NAMALWA (cell line): ENCODE results near the gene PTOV1.
A peak's percentile ranks its signal among the peaks of the same experiment; 100 is the strongest.

Source experiments
- DNase-seq: peaks from one replicate; pipeline ENCODE4 v3.0.0-alpha.2; 2015; ENCODE audit warnings: low spot score

PTOV1 gene

GRCh38 chr19:49859682-49860335 is 8.8 kb downstream of the PTOV1 start:
- peak; percentile 11 for DNase-seq

- DNase-seq = peak; percentile 13
These were observed 9.6 kb downstream of the PTOV1 start for GRCh38 chr19:49860336-49861102.

GRCh38 chr19:49861107-49861506 is 10.1 kb downstream of the PTOV1 start:
- DNase-seq = peak; percentile 9

- peak; percentile 17 for DNase-seq
These were observed 10.8 kb downstream of the PTOV1 start for GRCh38 chr19:49861541-49862378.

- peak; percentile 44 for DNase-seq
These were observed 11.7 kb downstream of the PTOV1 start for GRCh38 chr19:49862391-49863253.

GRCh38 chr19:49863254-49863934 is 12.4 kb downstream of the PTOV1 start:
- DNase-seq = peak; percentile 14

- no peak for DNase-seq
These were observed 13.0 kb downstream of the PTOV1 start for GRCh38 chr19:49863935-49864320.

- no peak for DNase-seq
These were observed 13.9 kb downstream of the PTOV1 start for GRCh38 chr19:49864890-49865289.

GRCh38 chr19:49866933-49867782 is 16.2 kb downstream of the PTOV1 start, which contains the start of gene PNKP:
PNKP (minus strand) TSS chr19:49867576; CDS start chr19:49867204, 372 bp downstream.
- DNase-seq = peak; percentile 92

- no peak for DNase-seq
These were observed 18.1 kb downstream of the PTOV1 start for GRCh38 chr19:49869009-49869483.

GRCh38 chr19:49869484-49870308 is 18.7 kb downstream of the PTOV1 start:
- peak; percentile 99 for DNase-seq

- no peak for DNase-seq
These were observed 19.4 kb downstream of the PTOV1 start for GRCh38 chr19:49870309-49870901.

- no peak for DNase-seq
These were observed 20.5 kb downstream of the PTOV1 start for GRCh38 chr19:49871349-49871985.

GRCh38 chr19:49872245-49873128 is 21.5 kb downstream of the PTOV1 start:
- DNase-seq = no peak

GRCh38 chr19:49873129-49873521 is 22.2 kb downstream of the PTOV1 start:
- DNase-seq = no peak

- no peak for DNase-seq
These were observed 22.9 kb downstream of the PTOV1 start for GRCh38 chr19:49873834-49874233.
